Medulla oblongata (tissue), 1 donor: Measurements from ENCODE around the gene NRTN.
"Not testable (repeated sequence)": the region's sequence is repeated elsewhere in the genome, so short reads cannot be mapped to it uniquely, and the experiment has no call there.

Experiments used
- DNase-seq: peaks from one replicate; pipeline ENCODE4 v3.0.0-alpha.2; 2015; ENCODE audit errors: extremely low spot score

NRTN gene

DNA sequence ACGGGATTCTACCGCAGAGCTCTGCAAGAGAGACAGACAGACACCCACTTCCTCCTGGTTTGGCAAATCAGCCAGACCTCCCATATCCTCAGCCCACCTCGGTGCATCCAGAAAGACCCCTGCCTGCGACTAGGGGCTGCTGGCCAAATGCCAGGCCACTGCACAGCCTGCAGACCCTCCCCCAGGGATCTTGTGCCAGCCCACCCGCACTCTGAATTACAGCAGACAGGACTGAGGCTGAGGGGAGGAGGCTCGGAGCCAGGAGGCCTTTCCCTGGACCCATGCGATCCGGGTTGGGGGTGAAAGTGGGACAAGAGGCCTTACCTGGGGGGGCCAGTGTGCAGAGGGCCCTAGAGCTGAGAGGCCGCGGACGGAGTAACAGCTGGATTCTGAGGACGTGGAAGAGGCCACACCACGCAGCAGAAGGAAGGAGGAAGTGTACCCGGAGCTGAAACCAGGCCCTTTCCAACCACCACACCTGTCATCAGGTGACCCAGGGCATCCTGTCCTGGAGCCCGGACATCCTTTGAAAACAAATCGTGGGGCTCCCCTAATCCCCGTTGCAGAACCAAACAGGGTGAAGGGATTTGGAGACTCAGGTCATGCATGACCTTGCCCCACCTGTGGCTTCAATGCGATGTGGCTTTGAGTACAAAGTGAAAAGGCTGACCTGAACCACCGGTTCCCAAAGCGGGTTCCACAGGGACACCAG is 33.6 kb downstream of the NRTN start:
- no peak for DNase-seq

DNA sequence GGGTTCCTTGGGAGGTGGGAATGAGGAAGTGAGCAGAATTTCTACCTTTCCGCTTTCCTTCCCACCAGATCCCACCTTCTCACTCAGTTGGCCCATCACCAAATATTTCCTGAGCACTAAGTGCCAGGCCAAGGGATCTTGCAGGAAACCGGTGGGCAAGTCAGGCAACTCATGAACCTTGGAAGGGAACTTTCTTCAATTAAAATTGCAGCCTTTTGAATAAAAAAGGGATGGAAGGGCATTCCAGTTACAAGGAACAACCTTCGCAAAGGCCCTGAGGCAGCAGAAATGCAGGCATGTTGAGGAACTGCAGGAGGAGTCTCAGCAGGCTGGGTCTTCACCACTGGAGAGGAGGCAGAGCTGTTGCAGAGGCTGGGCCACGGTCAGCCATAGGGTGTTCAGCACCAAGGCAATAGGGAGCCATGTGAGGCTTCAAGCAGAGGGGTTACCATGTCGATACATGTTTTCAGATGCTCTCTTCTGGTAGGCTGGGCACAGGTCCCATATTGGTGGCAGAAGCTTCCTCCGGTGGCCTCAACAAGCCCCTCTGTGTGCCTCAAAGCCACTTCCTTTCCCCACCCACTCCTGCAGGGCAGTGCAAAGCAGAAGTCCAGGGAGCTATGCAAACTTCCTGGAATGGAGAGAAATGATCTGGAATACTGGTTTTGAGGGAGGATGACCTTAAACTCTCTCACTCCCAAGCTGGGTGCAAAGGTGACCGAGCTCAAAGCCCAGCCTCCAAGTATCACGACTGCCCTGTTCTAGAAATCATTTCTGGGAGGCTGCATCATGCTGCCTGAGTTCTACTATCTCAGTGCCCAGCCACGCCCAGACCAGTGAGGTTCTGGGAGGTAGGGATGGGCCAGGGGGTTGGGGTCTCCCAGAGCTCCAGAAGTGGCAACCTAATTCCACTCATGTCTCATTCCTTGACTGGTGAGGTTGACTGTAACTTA is 34.5 kb downstream of the NRTN start, which contains the start of gene FUT6:
Gene FUT6, minus strand, starts transcription at position 638 of the 953 bp plus-strand sequence. CDS start 7,135 bp downstream, outside the sequence.
- no peak for DNase-seq

DNA sequence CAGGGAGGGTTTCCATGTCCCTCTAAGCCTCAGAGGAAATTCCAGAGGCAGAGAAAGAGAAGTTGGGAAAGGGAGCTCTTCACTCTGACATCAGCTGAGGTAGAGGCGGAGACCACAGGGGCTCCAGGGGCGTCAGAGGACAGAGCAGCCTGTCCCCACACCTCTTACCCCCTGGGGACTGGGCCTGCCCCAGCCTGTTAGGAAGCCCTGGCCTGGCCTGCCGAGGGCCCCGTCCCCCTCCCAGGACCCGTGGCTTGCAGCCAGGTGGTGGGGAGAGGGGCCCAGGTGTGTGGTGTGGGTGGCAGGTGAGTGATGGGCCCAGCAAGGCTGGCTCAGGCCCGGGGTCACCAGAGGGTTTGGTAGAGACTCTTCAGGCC is 36.9 kb downstream of the NRTN start:
- DNase-seq = not testable (repeated sequence)

DNA sequence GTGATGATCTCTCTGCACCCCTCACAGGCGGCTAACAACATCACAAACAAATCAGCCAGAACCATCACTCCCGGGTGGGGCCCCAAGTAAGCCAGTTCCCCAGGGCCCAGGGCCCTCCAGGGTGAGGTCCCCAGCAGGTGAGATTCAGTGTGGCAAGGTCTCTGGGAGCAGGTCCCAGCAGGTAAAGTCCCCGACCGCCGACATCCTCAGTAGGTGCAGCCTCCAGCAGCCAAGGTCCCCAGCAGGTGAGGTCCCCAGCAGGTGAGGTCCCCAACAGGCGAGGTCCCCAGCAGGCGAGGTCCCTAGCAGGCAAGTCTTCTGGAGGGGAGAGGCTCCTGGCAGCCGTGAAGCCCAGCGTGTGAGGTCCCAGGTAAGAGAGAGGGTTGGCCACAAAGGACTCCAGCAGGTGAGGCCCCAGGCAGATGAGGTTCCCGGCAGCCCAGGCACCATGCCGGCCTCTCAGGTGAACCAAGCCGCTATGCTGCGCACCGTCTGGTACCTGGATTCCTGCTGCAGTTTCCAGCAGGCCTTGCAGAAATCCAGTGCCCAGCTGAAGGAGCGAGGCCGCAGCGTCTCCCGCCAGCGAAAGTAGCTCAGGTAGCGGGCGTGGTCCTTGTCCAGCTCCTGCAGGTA is 38.5 kb downstream of the NRTN start:
- DNase-seq = no peak

DNA sequence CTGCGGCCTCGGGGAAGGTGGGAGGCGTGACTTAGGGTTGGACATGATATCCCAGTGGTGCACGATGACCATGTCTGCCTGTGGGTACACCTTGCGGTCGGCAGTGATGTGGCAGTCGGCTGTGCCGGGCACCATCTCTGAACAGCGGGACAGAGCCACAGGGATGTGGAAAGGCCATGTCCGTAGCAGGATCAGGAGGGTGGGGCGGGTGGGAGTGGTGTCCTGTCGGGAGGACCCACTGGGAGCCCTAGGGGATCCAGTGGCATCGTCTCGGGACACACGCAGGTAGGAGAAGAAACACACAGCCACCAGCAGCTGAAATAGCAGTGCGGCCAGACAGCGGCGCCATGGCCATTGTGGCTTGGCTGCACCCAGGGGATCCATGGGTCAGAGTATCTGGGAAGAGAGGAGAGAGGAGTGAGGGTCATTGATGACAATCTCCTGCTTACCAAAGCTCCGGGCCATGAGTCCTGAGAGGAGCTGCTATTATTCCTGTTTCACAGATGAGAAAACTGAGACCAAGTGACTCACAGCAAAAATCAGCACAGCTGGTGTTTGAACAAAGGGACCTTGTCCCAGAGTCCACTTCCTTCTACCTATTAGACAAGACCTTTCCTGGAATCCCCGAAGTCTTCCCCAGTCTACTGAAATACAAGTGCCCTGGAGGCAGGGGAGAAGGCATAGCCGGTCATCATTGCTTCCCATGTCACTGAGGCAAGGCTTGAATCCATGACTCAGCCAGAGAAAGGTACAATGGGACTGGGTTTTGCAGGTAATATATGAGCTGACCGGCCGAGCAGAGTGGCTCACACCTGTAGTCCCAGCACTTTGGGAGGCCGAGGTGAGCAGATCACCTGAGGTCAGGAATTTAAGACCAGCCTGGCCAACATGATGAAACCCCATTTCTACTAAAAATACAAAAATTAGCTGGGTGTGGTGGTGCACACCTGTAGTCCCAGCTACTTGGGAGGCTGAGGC is 39.9 kb downstream of the NRTN start:
- DNase-seq = no peak

DNA sequence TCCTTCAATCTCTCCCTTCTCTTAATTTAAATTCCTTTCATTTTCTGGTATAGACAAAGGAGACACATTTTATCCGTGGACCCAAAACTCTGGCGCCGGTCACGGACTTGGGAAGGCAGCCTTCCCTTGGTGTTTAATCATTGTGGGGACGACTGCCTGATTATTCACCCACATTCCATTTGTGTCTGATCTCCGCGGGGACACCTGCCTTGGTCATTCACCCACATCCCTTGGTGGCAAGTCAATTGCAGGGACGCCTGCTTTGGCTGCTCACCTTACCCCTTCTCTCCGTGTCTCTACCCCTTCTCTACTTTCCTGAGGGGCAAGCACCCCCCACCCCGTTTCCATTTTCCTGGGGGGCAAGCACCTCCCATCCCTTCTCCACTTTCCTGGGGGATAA is 43.0 kb downstream of the NRTN start:
- DNase-seq = not testable (repeated sequence)

DNA sequence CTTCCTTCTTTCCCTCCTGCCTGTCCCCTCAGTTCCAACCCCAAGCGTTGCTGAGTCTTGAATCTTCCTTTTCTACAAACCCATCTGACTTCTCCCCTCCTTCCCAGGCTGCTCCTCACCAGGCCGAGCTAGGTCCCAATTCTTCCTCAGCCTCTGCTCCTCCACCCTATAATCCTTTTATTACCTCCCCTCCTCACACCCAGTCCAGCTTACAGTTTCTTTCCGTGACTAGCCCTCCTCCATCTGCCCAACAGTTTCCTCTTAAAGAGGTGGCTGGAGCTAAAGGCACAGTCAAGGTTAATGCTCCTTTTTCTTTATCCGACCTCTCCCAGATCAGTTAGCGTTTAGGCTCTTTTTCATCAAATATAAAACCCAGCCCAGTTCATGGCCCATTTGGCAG is 43.8 kb downstream of the NRTN start:
- DNase-seq = not testable (repeated sequence)

DNA sequence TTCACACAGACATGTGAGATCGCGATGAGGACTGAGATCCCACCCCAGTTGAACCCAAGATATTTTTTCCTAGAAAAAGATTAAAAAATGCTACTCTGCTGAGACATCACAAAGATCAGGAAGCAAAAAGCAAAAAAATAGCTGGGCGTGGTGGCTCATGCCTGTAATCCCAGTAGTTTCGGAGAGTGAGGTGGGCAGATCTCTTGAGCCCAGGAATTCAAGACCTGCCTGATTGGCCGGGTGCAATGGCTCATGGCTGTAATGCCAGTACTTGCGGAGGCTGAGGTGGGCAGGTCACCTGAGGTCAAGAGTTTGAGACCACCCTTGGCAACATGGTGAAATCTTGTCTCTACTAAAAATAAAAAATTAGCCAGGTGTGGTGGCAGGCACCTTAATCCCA is 45.3 kb downstream of the NRTN start:
- no peak for DNase-seq

DNA sequence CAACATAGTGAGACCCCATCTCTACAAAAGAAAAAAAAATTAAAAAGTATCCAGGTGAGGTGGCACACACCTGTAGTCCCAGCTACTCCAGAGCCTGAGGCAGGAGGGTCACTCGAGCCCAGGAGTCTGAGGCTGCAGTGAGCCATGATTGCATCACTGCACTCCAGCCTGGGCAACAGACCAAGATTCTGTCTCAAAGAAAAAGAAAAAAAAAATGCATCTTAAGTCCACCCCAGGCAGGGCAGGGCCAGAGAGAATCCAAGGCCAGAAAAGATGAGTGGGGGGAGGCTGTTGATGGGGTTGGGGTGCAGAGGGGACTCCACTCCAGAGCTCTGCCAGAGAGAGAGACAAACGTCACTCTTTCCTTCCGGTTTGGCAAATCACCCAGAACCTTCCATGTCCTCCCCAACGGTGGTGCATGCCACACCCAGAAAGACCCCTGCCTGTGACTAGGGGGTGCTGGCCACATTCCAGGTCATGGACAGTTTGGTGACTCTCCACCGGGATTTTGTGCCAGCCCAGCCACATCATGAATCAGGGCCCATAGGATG is 46.0 kb downstream of the NRTN start:
- DNase-seq = peak; percentile 10

DNA sequence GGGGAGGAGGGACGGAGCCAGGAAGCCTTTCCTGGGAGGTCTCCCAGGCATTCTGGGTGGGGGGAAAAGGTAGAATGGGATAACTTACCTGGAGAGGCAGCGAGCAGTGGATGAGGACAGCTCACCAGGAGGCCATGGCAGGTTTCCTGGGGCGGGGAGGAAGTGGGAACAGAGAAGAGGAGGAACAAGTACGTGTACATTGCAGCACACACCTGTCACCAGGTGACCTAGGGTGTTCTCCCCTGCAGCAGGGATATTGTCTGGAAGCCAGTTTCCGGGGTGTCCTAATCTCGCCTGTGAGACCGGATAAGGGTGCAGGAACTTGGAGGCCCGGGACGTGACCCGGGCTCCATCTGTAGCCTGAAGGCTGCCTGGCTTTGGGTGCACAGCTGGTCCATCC is 46.4 kb downstream of the NRTN start, which contains the start of gene FUT3:
Gene FUT3, minus strand, starts transcription at position 148 of the 400 bp plus-strand sequence.
- DNase-seq = no peak

DNA sequence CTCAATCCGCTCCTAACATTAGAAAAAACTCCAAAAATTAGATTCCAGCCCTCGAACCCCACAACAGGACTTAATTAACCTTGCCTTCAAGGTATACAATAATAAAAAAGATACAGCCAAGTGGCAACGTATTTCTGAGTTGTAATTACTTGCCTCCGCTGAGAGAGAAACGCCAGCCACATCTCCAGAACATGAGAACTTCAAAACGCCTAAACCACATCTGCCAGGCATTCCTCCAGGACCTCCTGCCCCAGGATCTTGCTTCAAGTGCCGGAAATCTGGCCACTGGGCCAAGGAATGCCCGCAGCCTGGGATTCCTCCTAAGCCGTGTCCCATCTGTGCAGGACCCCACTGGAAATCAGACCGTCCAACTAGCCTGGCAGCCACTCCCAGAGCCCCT is 49.3 kb downstream of the NRTN start:
- DNase-seq = not testable (repeated sequence)

DNA sequence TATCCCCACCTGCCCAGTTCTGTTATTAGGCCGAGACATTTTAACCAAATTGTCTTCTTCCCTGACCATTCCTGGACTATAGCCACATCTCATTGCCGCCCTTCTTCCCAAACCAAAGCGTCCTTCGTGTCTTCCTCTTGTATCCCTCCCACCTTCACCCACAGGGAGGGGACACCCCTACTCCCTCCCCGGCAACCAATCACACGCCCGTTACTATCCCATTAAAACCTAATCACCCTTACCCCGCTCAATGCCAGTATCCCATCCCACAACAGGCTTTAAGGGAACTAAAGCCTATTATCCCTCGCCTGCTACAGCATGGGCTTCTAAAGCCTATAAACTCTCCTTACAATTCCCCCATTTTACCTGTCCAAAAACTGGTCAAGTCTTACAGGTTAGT is 50.3 kb downstream of the NRTN start:
- DNase-seq = not testable (repeated sequence)

DNA sequence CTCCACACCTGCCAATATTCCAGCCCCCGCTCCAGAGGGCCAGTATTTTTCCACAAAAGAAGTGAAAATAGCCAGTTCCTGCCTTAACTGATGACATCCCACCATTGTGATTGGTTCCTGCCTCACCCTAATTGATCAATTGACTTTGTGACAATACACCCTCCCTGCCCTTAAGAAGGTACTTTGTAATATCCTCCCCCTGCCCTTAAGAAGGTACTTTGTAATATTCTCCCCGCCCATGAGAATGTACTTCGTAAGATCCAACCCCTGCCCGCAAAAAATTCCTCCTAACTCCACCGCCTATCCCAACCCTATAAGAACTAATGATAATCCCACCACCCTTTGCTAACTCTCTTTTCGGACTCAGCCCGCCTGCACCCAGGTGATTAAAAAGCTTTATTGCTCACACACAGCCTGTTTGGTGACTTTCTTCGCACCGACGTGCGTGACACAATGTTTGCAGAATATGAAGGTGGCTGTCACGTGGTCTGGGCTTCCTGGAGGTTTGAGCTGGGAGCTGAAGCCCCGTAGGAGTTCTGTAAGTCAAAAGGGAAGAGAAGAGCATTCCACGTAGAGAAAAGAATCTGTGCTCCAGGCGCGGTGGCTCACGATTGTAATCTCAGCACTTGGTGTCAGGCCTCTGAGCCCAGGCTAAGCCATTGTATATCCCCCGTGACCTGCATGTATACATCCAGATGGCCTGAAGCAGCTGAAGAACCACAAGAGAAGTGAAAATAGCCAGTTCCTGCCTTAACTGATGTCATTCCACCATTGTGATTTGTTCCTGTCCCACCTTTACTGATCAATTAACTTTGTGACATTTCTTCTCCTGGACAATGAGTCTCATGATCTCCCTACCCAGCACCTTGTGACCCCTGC is 52.6 kb downstream of the NRTN start:
- no peak for DNase-seq

DNA sequence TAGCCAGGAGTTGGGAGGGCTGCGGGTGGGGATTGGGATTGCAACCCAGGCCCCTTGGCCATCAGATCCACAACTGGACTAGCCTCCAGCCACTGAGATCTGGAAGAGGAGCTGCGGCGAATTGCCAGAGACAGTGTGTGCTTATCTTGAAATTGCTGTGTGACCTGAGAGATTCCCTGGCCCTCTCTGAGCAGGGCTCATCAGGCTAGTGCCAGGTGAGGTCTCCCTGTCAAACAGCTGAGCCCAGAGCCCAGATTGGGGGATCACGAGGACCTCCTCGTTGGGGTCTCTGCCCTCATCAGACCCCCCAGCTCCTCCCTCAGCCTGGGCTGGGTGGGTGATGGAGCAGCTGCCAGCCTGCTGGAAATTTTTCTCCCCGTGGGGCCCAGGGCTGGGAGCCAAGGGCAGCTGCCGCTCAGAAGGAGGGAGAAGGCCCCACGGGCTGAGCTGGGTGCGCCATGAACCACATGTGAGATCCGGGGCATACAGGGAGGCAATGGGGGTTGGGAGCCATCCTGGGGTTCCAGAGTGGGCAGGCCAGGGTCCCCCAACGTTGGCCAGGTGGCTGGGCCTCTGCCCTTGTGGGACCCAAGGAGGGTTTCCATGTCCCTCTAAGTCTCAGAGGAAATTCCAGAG is 58.3 kb downstream of the NRTN start:
- no peak for DNase-seq

DNA sequence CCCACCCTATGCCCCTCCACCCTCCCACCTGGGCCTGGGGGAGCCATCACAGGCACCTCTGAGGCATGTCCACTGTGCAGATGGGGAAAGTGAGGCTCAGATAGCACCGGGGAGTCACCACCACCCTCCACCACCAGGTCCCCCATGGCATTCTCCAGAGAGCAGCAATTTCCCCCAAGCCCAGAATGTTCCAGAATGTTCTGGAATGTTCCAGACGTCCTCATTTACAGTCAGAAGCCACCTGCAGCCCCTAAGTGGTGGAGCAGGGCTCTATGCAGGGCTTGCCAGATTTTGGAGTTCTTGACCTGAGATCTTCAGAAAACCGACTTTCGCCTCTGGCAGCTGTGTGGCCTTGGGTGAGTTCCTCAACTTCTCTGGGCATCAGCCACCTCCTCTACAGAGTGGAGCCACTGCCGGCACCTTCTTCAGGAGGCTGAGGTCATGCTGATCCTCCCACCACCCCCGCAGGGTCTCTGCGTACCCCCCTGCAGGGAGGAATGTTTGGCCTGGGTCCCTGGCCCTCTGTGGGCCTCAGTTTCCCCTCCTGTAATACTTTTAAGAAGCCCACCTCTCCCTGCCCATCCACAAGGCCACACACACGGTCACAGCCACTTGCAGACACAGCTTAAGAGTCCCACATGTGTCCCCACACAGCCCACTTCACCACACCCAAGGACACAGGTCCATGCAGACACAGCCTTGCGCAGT is 59.3 kb downstream of the NRTN start:
- DNase-seq = no peak

DNA sequence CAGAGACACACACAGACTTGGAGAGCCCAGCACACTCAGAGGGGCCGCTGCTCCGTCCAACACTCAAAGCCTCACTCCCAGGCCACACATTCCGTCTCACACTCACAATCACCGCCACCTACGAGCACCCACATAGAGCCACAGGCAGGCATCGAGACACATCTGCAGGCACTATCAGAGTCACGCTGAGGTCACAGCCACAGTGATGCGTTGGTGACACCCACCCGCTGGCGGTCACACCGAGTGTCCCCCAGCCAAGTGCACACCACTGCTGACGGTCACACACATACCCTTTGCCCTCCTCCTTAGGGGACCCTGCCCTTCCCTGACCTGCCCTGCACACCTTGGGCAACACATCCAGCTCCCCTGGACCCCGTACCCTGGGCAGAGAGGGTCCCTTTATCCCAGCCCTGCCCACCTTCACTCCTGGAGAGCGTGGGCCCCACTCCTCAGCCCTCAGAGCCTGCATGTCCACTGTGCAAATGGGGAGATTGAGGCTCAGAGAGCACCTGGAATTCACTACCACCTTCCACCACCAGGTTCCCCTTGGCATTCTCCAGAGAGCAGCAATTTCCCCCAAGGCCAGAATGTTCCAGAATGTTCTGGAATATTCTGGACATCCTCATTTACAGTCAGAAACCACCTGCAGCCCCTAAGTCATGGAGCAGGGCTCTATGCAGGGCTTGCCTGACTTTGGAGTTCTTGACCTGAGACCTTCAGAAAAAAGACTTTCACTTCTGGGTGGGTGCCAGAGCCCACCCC is 60.0 kb downstream of the NRTN start:
- DNase-seq = no peak

DNA sequence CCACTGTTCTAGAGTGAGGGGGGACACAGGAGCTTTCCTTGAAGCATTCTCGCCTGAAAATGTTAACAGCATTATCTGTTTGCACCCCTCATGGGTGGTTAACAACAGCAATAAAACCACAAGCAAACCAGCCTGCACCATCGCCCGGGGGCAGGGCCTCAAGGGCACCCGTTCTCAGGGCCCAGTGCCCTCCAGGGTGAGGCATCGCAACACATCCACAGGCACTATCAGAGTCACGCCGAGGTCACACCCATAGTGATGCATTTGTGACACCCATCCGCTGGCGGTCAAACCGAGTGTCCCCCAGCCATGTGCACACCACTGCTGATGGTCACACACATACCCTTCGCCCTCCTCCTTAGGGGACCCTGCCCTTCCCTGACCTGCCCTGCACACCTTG is 60.9 kb downstream of the NRTN start:
- no peak for DNase-seq
